KMS-11 (cell line): ENCODE measurements around the gene DENND5A.
A peak's percentile ranks its signal among the peaks of the same experiment; 100 is the strongest.
"Not testable (repeated sequence)": the region's sequence is repeated elsewhere in the genome, so short reads cannot be mapped to it uniquely, and the experiment has no call there.

Experiments
- H2AFZ ChIP-seq: fragments of 200-600 bp; sonication (generic); 2 replicates; pipeline ENCODE4 v1.6.1; 2016; ENCODE audit warnings: antibody characterized with exemption, mixed run types, low read depth
- H3K27ac ChIP-seq: fragments of 200-600 bp; sonication (generic); 2 replicates; pipeline ENCODE4 v1.6.1; 2016; ENCODE audit warnings: mild to moderate bottlenecking, mixed run types
- H3K27me3 ChIP-seq: fragments of 200-600 bp; sonication (generic); 2 replicates; pipeline ENCODE4 v1.6.1; 2017; ENCODE audit warnings: mild to moderate bottlenecking, low read depth, mixed run types, moderate library complexity; ENCODE audit not compliant: insufficient read depth
- H3K36me3 ChIP-seq: fragments of 200-600 bp; sonication (generic); 2 replicates; pipeline ENCODE4 v1.6.1; 2017; ENCODE audit warnings: mild to moderate bottlenecking, mixed run types; ENCODE audit not compliant: insufficient read depth
- H3K4me1 ChIP-seq: fragments of 200-600 bp; sonication (generic); 2 replicates; pipeline ENCODE4 v1.6.1; 2016; ENCODE audit warnings: mild to moderate bottlenecking, low read depth, mixed run types; ENCODE audit not compliant: poor library complexity, severe bottlenecking
- H3K4me2 ChIP-seq: fragments of 200-600 bp; sonication (generic); 2 replicates; pipeline ENCODE4 v1.7.0; 2016; ENCODE audit warnings: mild to moderate bottlenecking, mixed run types
- H3K4me3 ChIP-seq: fragments of 200-600 bp; sonication (generic); IDR thresholded peaks from 2 replicates; pipeline ENCODE4 v1.6.1; 2017; ENCODE audit warnings: low read depth, low read length, mixed read lengths; ENCODE audit not compliant: insufficient read depth
- H3K79me2 ChIP-seq: fragments of 200-600 bp; sonication (generic); 2 replicates; pipeline ENCODE4 v1.6.1; 2016; ENCODE audit warnings: low read depth, mixed run types; ENCODE audit not compliant: insufficient read depth
- H3K9ac ChIP-seq: fragments of 200-600 bp; sonication (generic); 2 replicates; pipeline ENCODE4 v1.6.1; 2016; ENCODE audit warnings: mild to moderate bottlenecking, mixed run types
- H4K20me1 ChIP-seq: fragments of 200-600 bp; sonication (generic); 2 replicates; pipeline ENCODE4 v1.6.1; 2016; ENCODE audit warnings: mild to moderate bottlenecking, mixed run types; ENCODE audit not compliant: insufficient read depth
- CTCF ChIP-seq: fragments of 200-600 bp; sonication (generic); conservative IDR thresholded peaks from 2 replicates; pipeline ENCODE4 v1.6.1; 2017; ENCODE audit warnings: low read depth, mild to moderate bottlenecking, antibody characterized with exemption, low read length, moderate library complexity, mixed read lengths

Gene DENND5A

GRCh38 chr11:9210922-9211320 is 54.2 kb downstream of the DENND5A start:
- Histone ChIP-seq H3K4me1 (peaks cover 80% of the 10 kb centered on the region), H3K4me2 (peak overlapping the region; percentile 43), H3K36me3 (no peaks in the 10 kb centered on the region), H3K9ac (no peak overlapping the region), H3K27ac (peak overlapping the region; percentile 11; the same call in 1 of the 2 replicates), H3K4me3 (no peak overlapping the region), H4K20me1 (no peaks in the 10 kb centered on the region), H2AFZ (no peak overlapping the region), H3K79me2 (no peaks in the 10 kb centered on the region), H3K27me3 (no peaks in the 10 kb centered on the region)
- no peak for TF ChIP-seq CTCF

- no peak overlapping the region for H3K9ac ChIP-seq
- no peaks in the 10 kb centered on the region for H3K27me3 ChIP-seq
- H3K4me2 ChIP-seq, result peak overlapping the region; percentile 43
- no peaks in the 10 kb centered on the region for H3K36me3 ChIP-seq
- no peak overlapping the region for H3K4me3 ChIP-seq
- H4K20me1 ChIP-seq, result no peaks in the 10 kb centered on the region
- H3K4me1 ChIP-seq, result peaks cover 75% of the 10 kb centered on the region
- TF ChIP-seq CTCF, result no peak
- no peaks in the 10 kb centered on the region for H3K79me2 ChIP-seq
- H2AFZ ChIP-seq, result no peak overlapping the region
- H3K27ac ChIP-seq, result peak overlapping the region; percentile 11; the same call in 1 of the 2 replicates
These were observed 54.8 kb downstream of the DENND5A start for GRCh38 chr11:9210224-9210921.

GRCh38 chr11:9209604-9210003 is 55.5 kb downstream of the DENND5A start:
- not testable (repeated sequence) for H4K20me1 ChIP-seq, H3K79me2 ChIP-seq, H3K9ac ChIP-seq, H3K4me2 ChIP-seq, H3K27me3 ChIP-seq, H3K27ac ChIP-seq, H3K36me3 ChIP-seq, H2AFZ ChIP-seq, H3K4me3 ChIP-seq
- H3K4me1 ChIP-seq, result peaks cover 67% of the 10 kb centered on the region

- peak overlapping the region; percentile 52; the same call in 1 of the 2 replicates for H3K4me2 ChIP-seq
- H3K27ac ChIP-seq, result 0 out of 2 replicates have a peak overlapping the region, but pooled peaks have one; percentile 7
- H3K27me3 ChIP-seq, result no peaks in the 10 kb centered on the region
- H3K79me2 ChIP-seq, result no peaks in the 10 kb centered on the region
- no peak overlapping the region for H3K4me3 ChIP-seq
- no peak overlapping the region for H3K9ac ChIP-seq
- no peaks in the 10 kb centered on the region for H3K36me3 ChIP-seq
- H2AFZ ChIP-seq, result no peak overlapping the region
- no peak for TF ChIP-seq CTCF
- no peaks in the 10 kb centered on the region for H4K20me1 ChIP-seq
- H3K4me1 ChIP-seq, result peaks cover 60% of the 10 kb centered on the region
These were observed 56.2 kb downstream of the DENND5A start for GRCh38 chr11:9208726-9209501.
